GM18868 (cell line): ENCODE measurements around the gene MESD.

Source experiments
- ATAC-seq: cut with Tn5 transposase; IDR thresholded peaks from one replicate; pipeline ENCODE4 v1.9.1; 2021; ENCODE audit warnings: mild to moderate bottlenecking, moderate library complexity; ENCODE audit not compliant: unreplicated experiment

The MESD gene

DNA sequence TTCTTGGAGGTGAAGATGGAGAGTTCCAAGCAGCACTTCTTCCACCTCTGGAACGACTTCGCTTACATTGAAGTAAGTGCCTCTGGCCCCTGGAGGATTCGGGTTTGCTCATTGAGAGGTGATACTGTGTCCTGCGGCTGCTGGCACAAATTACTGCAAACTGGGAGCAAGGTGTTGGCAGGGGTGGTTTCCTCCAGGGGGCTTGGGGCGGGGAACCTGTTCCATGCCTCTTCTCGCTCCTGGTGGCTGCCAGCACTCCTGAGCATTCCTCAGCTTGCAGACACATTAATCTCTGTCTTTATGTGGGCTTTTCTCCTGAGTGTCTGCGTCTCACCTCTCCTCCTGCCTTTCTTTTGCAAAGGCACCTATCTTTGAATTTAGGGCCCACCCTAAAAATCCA is 47.4 kb downstream of the MESD start:
- ATAC-seq, result no peak

DNA sequence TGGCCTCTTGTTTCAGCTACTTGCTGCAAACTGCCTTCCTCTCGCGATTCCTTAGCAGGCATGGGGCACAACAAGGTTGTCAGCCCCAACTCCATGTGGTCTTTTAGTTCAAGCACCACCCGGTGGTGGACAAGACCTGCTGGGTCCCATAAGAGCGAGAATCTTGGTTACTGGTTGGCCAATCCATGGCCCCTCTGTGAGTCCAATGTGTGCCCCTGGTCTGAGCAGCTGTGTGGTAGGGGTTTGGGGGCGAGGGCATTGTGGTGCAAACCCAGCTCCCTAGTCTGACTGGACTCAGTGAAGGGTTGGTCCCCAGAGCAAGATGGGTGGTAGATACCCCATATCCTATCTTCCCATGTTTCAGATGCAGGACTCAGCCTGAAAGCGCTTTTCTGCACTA is 48.8 kb downstream of the MESD start:
- no peak for ATAC-seq

DNA sequence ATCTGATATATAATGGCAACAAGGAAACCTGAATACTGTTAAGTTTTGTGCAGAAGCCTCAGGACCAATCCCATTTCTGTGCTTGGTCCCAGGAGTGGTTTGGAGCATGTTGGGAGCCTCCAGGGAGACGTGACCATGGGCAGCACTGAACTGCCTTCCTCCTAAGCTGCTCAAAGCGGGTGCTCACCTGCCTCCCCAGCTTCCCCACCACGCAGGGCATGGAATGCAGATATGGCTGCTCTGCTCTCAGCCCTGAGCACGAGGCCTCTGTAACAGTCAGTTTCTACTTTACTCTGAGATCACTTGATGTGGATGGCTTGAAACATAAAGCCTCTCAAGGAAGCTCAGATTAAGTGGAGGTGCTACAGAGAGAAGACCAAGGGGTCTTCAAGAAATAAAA is 49.3 kb downstream of the MESD start:
- ATAC-seq, result no peak

DNA sequence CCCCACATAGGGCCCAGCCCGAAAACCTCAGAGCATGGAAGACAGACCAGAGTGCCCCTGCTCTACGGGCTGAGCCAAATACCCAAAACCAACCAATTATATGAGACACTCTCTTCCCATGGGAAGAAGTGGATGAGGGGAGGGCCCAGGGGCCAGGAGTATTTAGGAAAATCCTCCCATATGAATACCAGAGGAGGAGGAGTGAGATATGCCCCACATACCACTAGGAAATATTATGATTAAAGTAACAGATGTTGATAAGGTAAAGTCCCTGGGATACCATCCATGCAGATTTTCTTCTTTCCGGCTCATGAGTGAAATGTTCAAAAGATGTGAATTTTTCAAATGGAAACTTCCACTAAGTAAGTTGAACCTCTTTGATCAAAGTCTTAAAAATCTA is 50.4 kb downstream of the MESD start:
- ATAC-seq, result no peak

DNA sequence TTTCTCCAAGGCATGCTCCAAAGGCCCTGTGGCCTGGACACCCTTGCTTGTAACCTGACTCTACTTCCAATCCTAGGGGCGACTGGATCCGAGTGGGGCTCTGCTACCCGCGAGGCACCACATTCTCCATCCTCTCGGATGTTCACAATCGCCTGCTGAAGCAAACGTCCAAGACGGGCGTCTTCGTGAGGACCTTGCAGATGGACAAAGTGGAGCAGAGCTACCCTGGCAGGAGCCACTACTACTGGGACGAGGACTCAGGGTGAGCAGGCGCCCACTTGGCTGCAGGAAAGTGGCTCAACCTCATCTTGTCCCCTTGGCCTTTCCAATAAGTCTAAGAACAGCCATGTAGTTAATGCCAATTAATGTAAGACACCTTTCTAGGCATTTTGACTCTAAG is 51.9 kb downstream of the MESD start:
- ATAC-seq, result no peak

DNA sequence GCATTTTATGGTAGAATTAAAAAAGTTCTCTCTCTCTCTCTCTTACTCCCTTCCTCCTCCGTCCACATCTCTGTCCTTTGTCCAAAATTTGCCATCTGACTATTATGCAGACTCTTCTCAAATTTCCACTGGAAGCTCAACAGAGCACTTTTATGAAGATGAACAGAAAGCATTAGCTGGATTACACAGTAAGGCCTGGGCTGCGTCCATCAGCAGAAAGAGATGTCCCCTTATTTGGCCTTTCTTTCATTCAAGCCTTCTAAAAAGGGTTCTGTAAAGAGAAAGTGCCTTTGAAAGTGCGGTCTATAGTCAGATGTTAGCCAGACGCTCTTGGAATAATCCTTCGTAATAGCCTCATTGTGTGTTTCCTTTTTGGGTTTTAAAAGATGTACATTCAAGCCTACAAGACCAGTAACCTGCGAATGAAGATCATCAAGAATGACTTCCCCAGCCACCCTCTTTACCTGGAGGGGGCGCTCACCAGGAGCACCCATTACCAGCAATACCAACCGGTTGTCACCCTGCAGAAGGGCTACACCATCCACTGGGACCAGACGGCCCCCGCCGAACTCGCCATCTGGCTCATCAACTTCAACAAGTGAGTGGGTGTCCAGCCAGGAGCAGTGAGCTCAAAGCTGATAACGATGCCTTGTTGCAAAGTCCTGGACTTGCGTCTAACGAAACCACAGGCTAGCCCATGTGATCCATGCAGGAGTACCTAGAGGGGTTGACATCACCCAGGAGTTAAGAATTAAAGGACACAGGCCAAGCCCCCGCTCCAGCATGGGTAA is 53.1 kb downstream of the MESD start:
- ATAC-seq, result no peak

DNA sequence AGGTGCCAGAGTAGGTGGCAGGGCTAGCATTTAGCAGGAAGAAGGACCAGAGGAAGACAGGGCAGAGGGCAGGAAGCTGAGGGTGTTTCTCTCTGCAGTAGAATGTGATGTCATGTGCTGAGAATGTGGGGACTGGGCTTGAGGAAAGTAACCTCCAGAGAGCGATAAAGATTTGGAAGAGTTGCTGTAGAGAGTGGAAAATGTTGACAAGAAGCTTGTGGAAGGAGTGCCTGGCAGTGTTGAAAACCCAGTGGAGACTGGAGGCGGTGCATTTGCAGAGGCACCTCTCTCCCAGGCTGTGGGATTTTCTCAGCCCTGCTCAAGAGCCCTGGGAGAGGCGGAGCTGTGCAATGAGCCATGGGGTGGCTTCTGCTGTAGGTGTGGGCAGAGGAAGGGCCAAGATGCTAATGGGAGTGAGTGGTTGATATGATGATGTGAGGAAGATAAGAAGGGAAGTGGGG is 54.8 kb downstream of the MESD start:
- no peak for ATAC-seq

DNA sequence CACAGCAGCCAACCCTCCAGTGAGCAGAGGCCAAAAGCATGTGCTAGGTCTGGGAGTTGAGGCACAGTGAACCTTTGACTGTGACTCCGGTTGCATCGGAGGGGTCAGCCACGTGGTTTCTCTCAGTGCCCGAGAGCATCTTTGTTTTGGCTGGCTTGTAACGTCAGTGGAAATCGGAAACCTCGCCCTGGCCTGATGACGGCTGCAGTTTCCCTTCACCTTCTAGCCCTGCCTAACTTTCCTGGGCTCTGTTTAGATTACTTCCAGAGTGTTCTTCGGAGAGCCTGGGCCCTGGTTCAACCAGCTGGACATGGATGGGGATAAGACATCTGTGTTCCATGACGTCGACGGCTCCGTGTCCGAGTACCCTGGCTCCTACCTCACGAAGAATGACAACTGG is 56.6 kb downstream of the MESD start:
- ATAC-seq, result no peak

DNA sequence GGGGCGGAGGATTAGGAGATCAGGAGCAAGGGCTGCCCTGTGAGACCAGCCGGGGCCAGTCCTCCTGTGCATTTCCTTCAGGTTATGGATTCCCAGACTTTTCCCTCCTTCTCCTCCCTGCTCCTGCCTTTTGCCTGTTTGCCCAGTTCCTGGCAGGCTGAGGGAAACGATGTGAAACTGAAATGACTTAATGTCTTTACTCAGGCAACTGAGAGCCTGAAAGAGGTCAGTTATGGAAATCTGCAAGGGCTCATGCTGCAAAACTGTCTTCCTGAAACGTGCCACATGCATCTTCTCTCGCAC is 57.2 kb downstream of the MESD start:
- no peak for ATAC-seq

DNA sequence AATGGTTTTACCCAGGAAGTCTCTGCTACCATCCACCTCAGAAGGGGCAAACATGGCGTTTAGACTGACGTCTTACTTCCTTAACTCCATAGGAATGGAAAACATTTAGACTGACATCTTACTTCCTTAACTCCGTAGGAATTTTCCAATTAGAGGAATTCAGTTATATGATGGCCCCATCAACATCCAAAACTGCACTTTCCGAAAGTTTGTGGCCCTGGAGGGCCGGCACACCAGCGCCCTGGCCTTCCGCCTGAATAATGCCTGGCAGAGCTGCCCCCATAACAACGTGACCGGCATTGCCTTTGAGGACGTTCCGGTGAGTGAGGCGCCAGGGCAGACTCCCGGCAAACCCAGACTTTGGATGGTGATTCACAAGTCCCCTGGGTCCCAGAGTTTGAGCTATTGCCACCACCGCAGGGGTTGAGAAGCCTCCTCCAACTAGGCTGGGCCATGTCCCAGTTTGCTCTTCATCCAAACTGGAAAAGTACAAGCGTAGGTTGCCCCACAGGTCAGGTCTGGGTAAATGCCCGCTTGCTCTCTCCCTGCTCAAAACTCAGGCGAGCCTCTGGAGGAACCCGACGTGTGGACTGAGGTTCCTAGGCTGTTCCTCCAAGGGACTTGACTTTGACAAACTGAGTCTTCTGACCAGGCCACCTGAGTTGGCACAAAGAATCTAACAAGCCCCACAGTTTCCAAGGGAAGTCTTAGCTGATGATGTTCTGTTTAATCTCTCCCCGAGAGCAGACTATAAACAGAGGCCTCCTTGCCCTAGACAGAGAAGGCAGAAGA is 57.7 kb downstream of the MESD start:
- ATAC-seq, result no peak

DNA sequence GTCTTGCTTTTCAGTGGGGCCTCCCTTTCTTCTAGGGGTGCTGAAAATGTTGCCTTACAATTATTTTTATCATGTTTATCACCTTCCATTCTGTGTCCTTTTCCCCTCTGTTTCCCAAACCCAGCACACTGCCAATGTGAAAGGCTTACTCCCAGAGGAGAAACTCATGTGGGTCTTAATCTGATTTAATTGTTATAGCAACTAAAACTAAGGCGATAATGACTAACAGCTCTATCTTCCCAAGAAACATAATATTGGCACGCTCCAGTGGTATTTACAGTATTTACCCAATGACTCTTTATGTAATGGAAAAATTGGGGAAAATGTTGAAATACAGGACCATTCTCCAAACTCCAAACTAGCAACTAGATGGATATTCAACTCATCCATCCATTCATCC is 58.4 kb downstream of the MESD start:
- no peak for ATAC-seq

DNA sequence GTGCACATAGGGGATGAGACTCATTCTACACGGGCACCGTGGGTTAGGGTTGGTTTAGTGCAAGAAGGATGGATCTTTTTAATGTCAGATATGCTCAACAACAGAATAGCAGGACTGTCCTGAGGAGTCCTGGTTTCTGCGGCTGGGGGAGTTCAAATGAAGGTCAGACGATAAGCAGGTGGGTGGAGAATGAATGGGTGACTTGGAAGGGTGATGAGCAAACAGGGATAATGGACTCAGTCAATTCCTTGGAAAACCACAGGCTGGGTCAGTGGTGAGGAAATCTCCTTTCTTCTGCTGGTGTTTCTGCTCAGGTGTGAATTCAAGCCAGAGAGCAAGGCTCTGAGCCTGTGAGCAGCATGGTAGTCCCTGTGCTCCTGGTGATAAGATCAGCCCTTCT is 59.9 kb downstream of the MESD start:
- no peak for ATAC-seq

DNA sequence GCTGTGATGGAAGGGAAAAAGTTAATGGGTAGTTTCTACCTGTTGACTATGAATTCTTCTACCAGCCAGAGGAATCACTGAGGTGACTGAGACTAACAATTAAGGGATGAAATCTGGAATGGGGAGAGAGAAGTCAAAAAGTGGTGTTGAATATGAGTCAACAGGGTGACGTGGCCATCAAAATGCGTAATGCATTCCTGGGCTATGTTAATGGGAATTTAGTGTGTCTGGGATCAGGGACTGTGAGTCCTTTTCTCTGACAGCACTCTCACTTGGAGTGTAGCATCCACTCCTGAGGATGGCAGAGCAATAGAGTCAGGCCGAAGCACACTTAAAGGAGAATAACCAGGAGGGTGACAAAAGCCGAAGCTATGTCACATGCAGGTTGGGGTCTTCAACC is 60.4 kb downstream of the MESD start:
- ATAC-seq, result no peak

DNA sequence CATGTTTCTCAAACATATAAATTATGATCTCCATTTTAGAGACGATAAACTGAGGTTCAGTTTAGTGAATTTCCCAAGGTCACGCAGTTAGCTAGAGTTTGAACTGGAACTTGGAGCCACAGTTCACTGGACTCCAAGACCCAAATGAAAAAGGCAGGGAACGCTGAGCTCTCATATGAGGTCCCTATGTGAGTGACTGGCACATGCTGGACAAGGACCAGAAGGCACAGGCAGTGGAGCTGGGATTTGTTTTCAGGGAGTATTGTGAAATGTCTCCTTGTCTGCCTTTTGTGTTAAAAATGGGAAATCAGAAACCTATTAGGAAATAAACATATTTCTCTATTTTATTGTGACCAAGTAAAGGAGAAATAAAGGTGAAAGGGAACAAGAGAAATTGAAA is 63.5 kb downstream of the MESD start:
- ATAC-seq, result no peak

DNA sequence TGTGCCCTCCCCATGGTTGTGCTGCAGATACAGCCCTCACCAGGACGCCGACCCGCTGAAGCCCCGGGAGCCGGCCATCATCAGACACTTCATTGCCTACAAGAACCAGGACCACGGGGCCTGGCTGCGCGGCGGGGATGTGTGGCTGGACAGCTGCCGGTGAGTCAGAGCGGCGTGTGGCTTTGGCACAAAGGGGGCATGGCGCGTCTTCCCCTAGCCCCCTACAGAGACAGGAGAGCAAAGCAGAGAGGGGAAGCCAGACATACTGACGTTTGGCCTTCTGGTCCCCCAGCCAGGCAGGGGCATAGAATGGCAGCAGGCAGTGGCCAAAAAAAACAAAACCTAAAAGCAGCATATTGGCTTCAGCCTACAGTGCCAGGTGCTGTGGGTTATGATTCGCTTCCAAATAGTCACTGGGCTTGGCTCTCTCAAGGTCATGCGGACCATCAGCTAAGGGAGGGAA is 64.0 kb downstream of the MESD start:
- ATAC-seq, result no peak

DNA sequence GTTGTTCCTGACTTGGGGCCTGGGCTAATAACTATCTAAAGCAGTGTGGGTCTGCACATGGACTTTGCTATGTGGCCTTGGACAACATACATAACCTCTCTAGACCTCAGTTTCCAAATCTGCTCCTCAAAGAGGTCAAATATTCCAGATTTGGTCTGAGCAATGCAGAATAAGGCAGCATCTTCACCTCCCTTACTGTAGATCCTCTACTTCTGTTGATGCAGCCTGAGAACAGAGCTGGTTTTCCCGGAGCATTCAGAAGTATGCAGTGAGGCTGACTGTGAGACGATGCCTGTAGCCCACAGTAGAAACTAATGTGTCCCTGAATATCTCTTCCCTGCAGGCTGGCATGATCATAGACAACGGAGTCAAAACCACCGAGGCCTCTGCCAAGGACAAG is 65.3 kb downstream of the MESD start:
- ATAC-seq, result no peak

DNA sequence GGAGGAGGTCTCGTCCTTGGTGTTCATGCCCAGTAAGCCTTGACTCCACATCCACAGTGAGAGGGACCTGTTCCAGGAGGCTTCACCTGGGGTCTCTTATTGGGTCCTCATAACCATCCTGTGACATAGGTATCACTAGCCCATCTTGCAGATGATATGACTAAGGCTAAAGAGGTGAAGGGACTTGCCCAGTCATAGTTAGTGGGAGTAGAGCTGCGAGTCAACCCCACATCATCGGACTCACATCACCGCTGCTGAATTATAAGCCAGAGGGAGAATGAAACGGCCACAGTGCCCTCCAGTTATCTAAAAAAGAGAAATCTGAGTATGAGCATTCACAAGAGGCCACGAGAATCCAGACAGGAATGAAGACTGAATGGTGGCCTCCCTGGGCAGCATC is 66.0 kb downstream of the MESD start:
- ATAC-seq, result no peak

DNA sequence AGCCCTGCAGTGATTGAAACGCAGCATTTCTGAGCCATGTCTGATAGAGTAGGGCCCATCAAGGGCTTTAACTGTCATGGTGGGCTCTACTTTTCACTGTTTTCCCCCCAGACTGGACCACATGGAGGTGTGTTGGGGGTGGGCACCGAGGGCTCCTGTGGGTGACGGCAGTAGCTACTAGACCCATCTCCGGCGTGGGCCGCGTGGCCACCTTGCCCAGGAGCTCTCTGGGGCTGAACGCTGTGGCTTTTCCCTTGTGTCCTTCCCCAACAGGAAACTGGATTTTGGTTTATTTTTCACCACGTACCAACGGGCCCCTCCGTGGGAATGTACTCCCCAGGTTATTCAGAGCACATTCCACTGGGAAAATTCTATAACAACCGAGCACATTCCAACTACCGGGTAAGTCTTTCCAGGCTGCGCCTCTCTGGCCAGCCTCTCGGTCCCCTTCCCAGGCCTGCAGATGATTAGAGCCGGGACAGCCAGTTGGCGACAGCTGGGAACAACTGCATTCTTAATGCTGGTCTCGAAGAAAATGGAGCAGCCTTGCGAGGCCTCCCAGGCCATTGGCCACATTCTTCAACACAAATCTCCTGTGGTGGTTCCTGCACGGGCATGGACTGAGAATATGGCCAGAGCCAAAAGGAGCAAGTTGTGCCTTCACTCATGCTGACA is 67.7 kb downstream of the MESD start:
- ATAC-seq, result no peak

DNA sequence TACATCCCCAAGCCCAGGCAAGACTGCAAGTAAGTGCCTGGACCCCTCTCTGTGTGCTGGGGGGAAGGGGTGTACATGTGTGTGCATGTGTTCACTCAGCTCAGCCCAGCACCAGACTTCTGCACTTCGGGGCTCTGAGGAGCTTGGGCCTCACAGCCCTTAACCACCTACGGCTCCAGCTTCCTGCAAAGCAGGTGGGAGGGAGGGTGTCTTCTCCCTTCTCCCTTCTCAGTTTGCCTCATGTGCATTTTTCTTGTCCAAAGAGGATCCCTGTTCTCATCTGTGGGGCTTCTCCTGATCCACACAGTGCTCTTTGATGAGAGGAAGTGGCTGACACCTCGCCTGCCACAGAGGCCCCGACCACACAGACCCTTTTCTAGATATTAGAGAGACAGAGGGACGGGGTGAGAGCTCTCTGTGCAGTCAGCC is 69.3 kb downstream of the MESD start:
- no peak for ATAC-seq

DNA sequence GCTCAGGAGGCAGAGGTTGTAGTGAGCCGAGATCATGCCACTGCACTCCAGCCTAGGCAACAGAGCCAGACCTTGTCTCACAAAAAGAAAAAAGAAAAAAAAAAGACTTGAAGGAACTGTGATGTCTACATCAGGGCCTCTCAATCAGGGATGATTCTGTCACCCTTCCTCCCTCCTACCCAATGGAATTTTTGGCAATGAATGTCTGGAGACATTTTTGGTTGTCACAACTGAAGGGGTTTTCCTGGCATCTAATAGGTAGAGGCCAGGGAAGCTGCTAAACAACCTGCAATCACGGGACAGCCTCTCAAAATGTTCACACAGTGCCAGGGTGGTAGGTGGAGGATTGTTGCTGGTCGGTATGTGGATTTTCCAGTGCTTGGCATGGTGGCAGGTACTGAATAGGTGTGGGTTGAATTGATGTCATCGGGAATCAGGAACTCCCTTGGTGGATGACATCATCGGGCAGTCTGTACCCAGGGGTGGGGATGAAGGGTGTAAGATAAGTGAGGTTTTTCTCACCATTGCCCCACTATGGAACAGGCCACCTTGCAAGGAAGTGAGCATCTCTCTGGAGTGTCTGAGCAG is 71.3 kb downstream of the MESD start:
- no peak for ATAC-seq

DNA sequence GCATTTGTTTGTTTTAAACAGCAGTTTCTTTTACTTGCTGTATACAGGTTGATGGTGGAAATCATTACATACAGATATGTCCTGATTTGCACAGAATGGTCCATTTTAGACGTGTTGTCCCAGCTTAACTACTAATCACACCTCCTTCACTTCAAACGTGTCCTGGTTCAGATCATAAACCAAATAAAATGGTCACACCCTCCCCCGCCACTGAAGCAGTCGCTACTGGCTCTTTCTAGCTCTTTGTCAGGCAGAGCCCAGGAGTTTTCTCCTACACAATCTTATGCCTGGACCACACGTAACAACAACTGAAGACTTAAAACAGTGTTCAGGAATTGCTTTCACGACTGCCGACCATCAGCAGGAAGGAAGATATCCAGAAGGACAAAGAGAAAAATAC is 73.6 kb downstream of the MESD start:
- no peak for ATAC-seq

DNA sequence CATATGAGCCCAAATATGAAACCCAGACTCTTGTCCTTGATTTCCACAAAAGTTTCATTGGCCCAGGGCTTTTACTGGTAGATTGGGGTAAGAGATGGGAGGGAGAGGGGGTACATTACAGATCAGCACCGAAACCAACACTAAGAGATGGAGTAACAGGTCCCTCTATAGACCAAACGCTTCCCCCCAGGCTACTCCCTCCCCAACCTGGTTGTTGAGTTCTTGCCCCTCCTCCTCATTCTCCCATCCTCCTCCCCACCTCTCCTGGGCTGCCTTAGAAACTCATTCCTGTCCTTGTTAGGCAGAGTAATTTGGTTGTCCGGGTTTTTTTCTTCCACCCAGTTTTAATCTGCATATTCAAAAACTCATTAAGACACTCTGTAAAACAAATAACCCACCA is 74.1 kb downstream of the MESD start:
- no peak for ATAC-seq
